ENCODE measurements around the gene A1BG.
"Not testable (repeated sequence)": the region's sequence is repeated elsewhere in the genome, so short reads cannot be mapped to it uniquely, and the experiment has no call there.

The A1BG gene

GRCh38 chr19:58334691-58335249 is 18.5 kb downstream of the A1BG start:
- DNase-seq, result no peak

- DNase-seq, result no peak
Observed at GRCh38 chr19:58332697-58333096, 20.6 kb downstream of the A1BG start.

- no peak for DNase-seq
Observed at GRCh38 chr19:58330458-58330857, 22.8 kb downstream of the A1BG start.

DNA sequence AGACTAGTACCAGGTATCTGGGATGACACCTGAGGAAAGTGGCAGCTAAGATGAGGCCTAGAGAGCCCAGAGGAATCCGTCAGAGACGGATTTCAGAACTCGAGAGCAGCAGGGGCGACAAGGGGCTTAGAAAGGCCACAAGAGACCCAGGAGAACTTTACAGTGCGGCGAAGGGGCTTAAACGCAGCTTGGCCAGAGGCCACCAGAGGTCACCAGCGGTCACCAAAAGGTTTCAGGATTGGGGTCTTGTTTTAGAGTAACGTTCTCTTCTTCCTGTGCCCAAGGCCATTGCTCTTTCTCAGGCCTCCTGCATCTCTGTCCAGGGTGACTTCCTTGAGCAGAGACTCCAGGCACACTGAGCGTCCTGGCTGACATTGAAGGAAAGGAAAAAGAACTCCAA is 24.3 kb downstream of the A1BG start:
- DNase-seq, result no peak

GRCh38 chr19:58326914-58327726 is 26.2 kb downstream of the A1BG start, which contains the start of gene ZSCAN22:
Gene ZSCAN22, plus strand, starts transcription at chr19:58326994. Its CDS starts 7,809 bp downstream, at chr19:58334803.
- peak; percentile 95 for DNase-seq

GRCh38 chr19:58326501-58326913 is 26.8 kb downstream of the A1BG start:
- no peak for DNase-seq

DNA sequence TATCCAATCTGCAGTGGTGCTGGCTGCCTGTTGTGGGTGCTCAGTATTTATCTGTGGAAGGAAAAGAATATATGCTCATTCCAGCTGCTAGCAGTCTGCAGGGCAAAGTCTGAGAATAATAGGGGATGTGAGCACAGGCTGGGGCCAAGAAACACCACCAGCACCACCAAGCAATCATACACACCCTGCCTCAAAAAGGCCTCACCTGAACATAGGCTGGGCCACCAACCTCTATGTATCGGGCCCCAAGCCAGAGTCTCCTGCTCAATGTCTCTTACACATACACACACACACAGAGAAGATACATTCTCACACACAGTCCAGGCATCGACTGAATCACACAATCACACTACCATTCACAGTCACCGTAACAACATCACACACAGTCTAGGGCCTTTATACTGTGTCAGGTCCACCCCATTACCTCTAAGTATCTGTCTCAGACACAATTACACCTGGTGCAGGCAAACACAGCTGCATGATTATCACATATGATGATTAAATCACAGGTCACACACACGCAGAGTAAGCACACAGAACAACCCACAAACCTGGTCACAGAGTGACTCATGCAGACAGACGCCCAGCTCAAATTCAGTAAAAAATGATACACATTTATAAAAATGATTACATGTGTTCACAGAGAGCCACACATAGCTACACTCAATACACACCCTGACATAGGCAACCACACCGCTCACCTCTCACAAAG is 27.8 kb downstream of the A1BG start:
- DNase-seq, result no peak

DNA sequence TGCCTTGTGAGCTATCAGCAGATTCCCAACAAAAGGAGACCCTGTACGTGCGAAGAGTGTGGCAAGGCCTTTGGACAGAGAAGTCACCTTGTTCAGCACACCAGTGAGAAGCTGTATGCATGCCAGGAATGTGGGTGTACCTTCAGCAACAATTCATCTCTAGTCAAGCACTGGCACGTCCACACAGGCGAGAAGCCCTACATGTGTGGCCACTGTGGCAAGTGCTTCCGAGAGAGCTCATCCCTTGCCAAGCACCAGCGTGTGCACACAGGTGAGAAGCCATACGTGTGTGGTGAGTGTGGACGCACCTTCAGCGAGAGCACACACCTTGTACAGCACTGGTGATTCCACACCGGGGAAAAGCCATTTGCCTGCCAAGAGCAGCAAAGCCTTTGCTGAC is 34.1 kb downstream of the A1BG start:
- no peak for DNase-seq

GRCh38 chr19:58318297-58318696 is 35.0 kb downstream of the A1BG start:
- DNase-seq, result no peak

DNA sequence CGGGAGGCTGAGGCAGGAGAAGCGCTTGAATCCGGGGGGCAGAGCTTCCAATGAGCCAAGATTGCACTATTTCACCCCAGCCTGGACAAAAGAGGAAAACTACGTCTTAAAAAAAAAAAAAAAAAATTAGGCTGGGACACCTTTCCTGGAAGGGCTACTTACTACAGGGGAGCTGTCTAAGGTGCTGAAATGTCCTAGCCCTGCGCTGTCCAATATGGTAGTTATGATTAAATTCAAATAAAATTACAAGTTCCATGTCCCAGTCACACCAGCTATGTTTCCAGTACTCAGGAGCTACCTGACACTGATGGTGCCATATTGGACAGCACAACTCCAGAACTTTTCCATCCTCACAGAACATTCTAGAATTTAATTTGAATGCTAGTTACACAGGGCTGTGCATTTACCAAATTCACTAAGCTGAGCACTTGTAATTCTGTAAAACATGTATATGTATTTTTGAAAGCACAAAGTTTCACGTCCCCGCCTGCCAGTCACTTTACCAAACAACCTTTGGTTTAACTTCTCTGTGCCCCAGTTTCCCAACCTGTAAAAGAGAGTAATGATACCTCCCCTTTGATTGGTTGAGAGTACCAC is 35.7 kb downstream of the A1BG start:
- DNase-seq, result no peak

DNA sequence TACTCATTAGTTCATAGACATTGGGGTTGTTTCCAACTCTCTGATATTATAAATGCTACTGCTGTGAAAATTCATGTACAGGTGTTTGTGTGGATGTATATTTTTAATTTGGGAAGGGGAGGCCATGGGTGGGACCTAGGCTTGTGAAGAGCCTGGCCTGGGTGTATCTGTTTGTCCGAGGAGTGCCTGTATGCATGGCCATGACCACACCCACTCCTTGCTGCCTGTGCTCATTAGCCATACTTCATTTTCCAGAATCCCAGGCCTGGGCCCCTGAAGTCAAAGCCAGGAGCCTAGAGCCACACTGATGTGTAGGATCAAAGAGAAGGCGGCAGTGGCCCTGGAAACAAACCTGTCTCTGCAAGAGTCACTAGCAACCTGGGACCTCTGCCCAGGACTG is 37.7 kb downstream of the A1BG start:
- no peak for DNase-seq

DNA sequence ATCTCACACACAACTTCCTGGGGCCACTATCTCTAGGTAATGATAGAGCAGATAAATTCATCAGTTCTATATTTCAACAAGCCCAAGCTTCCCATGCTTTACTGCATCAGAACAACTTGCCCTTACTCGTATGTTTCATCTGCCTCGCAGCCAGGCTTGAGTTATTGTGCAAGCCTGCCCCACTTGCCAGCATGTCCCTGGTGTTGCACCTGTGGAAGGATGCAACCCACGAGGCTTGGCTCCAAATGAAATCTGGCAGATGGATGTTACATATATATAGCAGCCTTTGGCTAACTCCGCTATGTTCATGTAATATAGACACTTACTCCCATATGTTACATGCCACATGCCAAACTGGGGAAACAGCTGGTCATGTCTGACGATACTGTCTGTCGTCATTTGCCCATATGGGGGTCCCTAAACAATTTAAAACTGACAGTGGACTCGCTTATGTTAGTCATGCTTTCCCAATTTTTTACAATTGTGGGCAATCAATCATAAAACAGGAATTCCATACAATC is 41.9 kb downstream of the A1BG start:
- DNase-seq, result no peak

DNA sequence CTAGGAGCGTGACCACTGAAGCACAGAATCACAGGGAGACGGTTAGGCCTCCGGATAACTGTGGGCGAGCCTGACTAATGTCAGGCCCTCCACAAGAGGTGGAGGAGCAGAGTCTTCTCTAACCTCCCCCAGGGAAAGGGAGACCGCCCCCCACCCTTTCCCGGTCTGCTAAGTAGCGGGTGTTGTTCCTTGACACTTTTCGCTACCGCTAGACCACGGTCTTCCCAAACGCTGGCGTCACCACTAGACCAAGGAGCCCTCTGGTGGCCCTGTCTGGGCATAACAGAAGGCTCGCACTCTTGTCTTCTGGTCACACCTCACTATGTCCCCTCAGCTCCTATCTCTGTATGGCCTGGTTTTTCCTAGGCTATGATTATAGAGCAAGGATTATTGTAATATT is 42.6 kb downstream of the A1BG start:
- not testable (repeated sequence) for DNase-seq

GRCh38 chr19:58307736-58308135 is 45.6 kb downstream of the A1BG start:
- DNase-seq, result no peak

- DNase-seq, result no peak
Observed at GRCh38 chr19:58305932-58306323, 47.4 kb downstream of the A1BG start.

DNA sequence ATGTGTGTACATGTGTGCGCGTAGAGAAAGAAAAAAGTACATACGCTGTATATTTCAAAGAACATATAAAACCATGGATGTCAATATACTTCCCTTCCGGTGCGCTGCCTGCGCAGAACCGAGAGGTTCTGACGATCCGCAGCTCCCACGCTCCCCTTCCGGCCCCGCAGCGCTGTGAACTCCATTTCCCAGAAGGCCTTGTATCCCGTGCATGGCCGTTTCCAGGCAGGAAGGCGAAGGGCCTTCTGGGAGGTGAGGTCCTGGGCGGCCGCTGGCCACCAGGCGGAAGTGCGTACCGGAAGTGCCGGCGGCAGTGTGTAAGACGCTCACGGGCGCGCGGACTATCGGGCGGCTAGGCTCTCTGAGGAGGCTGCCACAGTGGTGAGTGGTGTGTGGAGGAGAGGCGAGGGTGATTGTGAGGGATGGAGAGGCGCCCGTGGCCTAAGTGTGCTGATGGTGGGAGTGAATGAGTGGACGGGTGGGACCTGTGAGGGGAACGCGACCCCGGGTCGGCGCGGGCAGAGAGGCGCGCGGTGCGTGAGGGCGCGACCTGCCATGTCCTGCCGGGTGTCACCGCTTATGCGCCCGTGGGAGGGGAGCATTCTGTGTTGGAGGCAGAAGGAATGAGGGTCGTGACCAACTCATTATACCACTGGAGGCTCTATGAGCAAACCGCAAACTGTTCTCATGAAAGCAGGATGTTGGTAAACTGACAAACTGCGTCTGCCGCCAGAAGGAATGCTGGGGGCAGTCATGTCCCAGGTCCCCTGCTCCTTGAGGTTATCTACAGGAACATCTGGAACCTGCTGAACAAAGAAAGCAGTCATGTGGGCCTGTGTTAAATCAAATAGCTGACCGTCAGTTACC is 48.0 kb downstream of the A1BG start, which contains the start of gene ERVK3-1:
TSS of gene ERVK3-1 (plus strand) at position 313 of the 867 bp plus-strand sequence. CDS start 6,792 bp downstream, outside the sequence.
- DNase-seq, result peak; percentile 94

- no peak for DNase-seq
Observed at GRCh38 chr19:58304748-58305064, 48.6 kb downstream of the A1BG start.

- no peak for DNase-seq
Observed at GRCh38 chr19:58304255-58304654, 49.0 kb downstream of the A1BG start.

DNA sequence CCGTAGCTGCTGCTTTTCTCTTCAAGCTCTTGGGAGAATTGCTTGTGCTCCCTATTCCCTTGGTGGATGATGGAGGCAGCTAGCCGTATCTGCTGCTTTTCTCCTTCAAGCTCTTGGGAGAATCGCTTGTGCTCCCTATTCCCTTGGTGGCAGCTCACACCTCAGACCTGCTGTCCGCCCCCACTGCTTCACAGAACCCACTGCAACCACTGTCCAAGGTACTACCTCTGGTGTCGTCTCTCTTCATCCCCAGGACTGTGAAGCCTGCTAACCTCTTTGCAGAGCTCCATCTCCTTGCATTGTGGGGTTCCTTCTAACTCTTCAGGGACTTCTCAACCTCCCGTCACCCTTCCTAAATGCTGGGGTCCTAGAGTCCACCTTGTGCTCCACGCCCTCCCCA is 52.7 kb downstream of the A1BG start:
- no peak for DNase-seq

DNA sequence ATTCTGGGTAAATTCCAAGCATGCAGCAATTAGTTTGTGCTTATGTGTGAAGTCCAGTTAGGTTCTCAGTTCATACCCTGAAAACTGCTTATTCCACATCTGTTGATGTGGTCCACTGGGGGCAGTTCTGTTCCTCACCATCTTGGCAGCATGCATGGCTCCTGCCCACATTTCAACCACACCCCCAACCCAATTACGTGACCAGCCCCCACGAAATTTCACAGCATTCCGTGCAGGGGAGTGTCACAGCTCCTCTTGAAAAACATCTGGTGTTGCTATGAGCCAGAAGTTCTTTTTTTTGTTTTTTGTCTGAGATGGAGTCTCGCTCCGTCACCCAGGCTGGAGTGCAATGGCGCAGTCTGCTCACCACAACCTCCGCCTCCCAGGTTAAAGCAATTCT is 57.2 kb downstream of the A1BG start:
- no peak for DNase-seq
